GM19397 (cell line): ENCODE data around the gene FAM120A.

Experiments
- ATAC-seq: cut with Tn5 transposase; IDR thresholded peaks from one replicate; pipeline ENCODE4 v1.9.1; 2021; ENCODE audit warnings: mild to moderate bottlenecking, moderate library complexity; ENCODE audit not compliant: unreplicated experiment

The FAM120A gene

GRCh38 chr9:93546356-93546755 lies 94.9 kb downstream of the FAM120A start:
- no peak for ATAC-seq

- ATAC-seq = no peak
Measured at GRCh38 chr9:93549611-93550010, 98.1 kb downstream of the FAM120A start.

- no peak for ATAC-seq
Measured at GRCh38 chr9:93552923-93553322, 101.4 kb downstream of the FAM120A start.

- no peak for ATAC-seq
Measured at GRCh38 chr9:93555370-93555769, 103.9 kb downstream of the FAM120A start.

DNA sequence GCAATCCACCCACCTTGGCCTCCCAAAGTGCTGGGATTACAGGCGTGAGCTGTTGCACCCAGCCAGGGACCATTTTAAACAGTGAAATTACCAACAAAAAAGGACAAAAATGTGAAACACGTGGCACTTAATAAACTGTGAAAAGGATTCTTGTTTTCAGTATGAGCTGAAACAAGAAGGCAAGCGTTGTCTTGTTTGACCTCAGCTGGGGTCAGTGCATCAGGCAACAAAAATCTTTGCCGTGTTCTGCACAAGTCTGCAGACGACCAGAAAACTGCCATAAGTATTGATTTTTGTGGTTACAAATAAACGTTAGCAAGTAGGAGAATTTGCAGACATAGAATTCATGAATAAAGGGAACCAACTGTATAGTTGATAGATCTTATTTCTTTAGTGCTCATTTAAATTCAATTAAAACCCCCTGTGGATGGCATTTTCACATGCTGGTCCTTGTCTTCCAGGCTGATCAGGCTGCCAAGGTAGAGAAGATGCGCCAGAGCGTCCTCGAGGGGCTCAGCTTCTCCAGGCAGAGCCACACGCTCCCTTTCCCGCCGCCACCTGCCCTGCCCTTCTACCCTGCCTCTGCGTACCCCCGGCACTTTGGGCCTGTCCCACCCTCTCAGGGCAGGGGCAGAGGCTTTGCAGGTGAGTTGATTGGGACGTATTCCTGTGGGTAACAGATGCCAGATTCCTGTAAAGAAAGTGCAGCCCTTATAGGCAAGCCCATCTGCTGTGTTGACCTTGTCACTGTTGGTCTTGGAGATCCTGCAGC lies 106.1 kb downstream of the FAM120A start:
- no peak for ATAC-seq

DNA sequence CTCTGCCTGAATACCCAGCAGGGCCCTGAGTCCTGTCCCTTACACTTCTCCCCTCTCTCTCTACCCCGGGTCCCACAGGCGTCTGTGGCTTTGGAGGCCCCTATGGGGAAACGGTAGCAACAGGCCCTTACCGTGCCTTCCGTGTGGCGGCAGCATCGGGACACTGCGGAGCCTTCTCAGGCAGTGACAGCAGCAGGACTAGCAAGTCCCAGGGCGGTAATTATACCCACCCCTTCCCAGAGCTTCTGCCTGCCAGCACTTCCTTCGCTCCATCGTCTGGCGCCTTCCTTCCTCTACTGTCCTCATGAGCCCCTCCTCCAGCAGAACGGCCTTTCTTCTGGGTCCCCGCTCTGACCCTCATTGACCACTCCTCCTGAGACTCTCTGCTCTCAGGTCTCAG lies 107.0 kb downstream of the FAM120A start:
- ATAC-seq = no peak

DNA sequence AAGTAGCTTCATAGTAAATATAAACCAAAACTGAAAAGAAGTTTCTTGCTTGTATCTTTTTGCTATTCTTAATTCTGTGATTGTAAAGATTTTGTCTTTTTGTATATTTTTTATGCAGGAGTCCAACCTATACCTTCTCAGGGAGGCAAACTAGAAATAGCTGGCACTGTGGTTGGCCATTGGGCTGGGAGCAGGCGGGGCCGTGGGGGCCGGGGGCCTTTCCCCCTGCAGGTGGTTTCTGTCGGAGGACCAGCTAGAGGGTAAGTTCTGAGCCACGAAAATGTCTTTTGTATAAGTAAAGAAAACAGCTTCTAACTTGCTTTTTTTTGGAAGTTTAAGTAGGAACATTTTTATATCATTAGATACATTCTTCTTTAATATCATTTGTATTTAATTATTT lies 109.5 kb downstream of the FAM120A start:
- ATAC-seq = no peak

DNA sequence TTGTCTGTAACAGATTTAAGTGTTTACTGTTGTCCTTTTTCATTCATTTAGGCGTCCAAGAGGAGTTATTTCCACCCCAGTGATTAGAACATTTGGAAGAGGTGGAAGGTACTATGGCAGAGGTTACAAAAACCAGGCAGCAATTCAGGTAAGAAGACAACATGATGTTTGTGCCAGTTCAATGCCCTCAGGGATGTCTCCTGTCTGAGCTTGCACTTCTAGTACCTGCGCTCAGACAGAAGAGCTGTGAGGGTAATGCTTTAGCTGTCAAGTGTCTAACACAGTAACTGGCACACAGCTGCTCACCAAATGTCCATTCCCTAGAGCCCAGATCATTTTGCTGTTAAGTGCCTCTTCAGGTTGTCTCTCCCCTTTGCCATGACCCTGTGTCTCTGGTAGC lies 110.7 kb downstream of the FAM120A start:
- ATAC-seq = no peak

DNA sequence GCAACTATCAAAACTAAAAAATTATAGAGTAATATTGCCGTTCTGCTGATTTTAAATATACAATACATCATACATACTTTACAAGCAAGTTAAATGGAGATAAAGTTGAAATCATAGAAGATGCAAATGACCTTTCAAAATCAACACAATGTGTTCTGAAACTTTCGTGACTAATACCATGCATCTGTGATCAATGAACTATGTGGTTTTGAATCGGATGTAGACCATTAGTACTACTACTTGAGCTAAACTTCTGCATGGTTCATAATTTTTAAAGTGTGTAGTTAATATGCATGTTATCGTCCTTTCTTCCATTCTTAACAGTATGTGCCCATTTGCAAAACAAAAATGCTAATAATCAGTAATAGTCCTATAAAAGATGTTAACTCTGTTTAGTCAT lies 113.6 kb downstream of the FAM120A start:
- no peak for ATAC-seq

- ATAC-seq = peak; percentile 97
Measured at GRCh38 chr9:93566408-93567270, 115.2 kb downstream of the FAM120A start.

- no peak for ATAC-seq
Measured at GRCh38 chr9:93567271-93567959, 115.9 kb downstream of the FAM120A start.

GRCh38 chr9:93568169-93568568 lies 116.7 kb downstream of the FAM120A start:
- ATAC-seq = no peak

GRCh38 chr9:93569621-93570174 lies 118.2 kb downstream of the FAM120A start:
- no peak for ATAC-seq

DNA sequence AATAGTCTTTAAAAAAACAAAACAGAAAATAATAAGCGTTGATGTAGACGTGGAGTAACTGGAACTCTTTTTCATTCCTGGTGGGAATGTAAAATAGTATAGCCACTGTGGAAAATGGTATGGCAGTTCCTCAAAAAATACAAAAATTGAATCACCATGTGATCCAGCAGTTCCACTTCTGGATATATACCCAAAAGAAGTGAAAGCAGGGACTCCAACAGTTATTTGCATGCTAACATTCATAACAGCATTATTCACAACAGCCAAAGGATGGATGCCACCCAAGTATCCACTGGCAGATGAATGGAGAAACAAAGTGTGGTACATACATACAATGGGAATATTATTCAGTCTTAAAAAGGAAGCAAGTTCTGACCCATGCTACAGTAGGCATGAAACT lies 120.7 kb downstream of the FAM120A start:
- no peak for ATAC-seq

DNA sequence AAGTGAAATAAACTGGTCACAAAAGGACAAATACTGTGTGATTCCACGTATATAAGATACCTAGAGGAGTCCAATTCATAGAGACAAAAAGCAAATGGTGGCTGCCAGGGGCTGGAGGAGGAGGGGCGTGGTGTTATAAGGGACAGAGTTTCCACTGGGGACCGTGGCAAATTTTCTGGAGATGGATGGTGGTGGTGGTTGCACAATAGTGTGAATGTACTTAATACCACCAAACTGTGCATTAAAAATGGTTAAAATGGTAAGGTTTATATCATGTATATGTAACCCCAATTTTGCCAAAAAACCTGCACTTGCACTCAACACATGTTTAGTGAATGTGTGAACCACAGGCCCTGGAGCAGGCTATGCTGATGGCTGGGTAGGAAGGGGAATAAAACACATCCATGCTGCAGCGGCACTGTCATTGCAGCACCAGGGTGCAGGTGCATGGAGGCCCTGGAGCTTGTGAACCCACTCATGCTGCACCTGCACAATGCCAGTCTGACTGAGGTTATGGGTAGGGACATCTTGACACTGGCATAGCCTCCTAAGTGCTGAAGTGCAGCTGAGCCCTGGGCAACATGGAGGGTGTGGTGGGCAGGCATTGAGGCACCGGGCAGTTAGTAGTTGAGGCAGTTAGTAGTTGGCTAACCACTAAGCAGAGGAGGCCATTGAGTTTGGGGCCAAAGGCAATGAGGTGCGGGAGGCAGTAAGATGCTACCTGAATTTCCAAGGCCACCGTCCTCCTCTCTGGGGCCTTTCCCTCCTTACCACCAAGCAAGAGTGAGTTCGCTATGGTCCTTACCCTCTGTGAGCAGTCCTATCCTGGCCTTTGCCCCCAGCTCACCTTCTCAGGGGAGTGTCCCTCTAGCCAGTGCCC lies 121.4 kb downstream of the FAM120A start:
- no peak for ATAC-seq

DNA sequence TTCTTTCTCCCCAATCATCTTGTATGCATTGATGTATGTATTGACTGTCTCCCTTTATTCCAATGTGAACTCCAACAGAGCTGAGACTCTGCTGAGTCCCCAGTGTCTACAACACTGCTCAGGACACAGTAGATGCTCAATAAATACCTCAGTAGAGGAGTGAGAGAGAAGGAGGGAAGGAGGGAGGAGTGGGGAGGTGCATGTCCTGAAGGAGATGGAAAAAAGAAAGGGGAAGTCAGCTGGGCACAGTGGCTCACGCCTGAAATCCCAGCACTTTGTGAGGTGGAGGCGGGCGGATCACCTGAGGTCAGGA lies 122.0 kb downstream of the FAM120A start:
- ATAC-seq = no peak

DNA sequence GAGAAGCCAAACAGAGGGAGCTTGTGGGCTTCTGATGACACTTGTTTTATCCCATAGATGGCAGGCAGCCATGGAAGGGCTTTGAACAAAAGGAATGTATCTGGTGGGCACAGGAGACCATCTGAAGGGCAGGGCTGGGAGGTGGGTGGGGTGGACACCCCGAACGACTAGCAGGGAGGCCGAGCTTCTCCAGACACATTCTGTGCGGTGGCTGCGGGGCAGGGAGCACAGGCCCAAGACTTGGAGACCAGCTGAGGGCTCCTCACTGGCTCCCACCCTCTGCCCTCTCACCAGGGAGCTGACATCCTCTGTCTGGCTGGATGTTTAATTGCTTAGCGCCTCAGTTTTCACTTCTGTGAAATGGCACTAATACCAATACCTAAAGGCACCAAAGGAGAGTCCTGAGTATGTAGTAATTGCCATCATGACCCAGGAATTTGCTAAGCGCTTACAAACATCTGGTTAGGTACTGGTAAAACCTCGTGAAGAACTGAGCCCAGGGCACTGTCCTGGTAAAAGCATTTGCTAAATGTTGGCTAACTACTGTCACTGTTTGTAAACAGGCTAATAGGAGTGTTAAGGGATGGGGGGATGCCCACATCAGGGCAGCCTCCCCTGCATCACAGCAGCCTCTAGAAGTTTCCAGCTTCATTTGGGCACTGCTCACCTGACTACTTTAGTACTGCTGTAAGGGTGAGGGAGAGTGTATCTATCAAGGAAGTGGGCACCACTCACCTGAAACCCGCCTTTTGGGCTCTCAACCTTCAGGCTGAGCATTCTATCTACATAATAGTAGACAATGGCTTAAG lies 122.8 kb downstream of the FAM120A start:
- ATAC-seq = no peak

GRCh38 chr9:93574900-93575795 lies 123.7 kb downstream of the FAM120A start:
- ATAC-seq = no peak
